CD4-positive, alpha-beta T cell (primary cell): ENCODE measurements around the gene BMF. TPM values are rescaled to one million over a fixed set of nuclear protein-coding genes. Genes with fewer than 3 reads are reported as not detected.
A peak's percentile ranks its signal among the peaks of the same experiment; 100 is the strongest.

Experiments
- ATAC-seq: fragments of 200-7000 bp; cut with Tn5 transposase; one replicate; pipeline ENCODE4 v1.10.0; 2022; ENCODE audit warnings: mild to moderate bottlenecking; ENCODE audit not compliant: poor library complexity
- CTCF ChIA-PET: fragments of 350-600 bp; sonication (Branson Sonifier 250); formaldehyde crosslinking; loops from one replicate; lab custom pipeline; 2021; ENCODE audit warnings: antibody characterized with exemption, inconsistent platforms; lab: Charles Lee
- POLR2A ChIA-PET: fragments of 350-600 bp; sonication (Branson Sonifier 250); formaldehyde crosslinking; loops from one replicate; lab custom pipeline; 2021; ENCODE audit warnings: antibody characterized with exemption, inconsistent platforms; lab: Charles Lee
- DNase-seq, 14 experiments: peaks; one replicate each; pipeline ENCODE4 v3.0.0-alpha.2; 2013 to 2020; ENCODE audit warnings: mixed read lengths in 2 of 14
- H3K27ac ChIP-seq, 2 donors: one replicate each; pipeline versions ENCODE4 v1.5.1 to v1.7.0; 2013; ENCODE audit warnings: low read length in 2 of 2, low read depth in 1 of 2, mild to moderate bottlenecking in 1 of 2
- H3K27me3 ChIP-seq, 2 experiments: 1 replicate in 1 of 2; 2 replicates in 1 of 2; pipeline versions ENCODE4 v1.6.1 to v1.7.0; 2013; ENCODE audit warnings: low read length in 2 of 2, control low read depth in 1 of 2, mild to moderate bottlenecking in 1 of 2, moderate library complexity in 1 of 2; ENCODE audit not compliant: insufficient read depth in 2 of 2, control insufficient read depth in 1 of 2
- H3K36me3 ChIP-seq: one replicate; pipeline ENCODE4 v1.6.1; 2013; ENCODE audit warnings: low read length, control low read depth; ENCODE audit not compliant: insufficient read depth
- H3K4me1 ChIP-seq: one replicate; pipeline ENCODE4 v1.6.1; 2013; ENCODE audit warnings: low read length, control low read depth; ENCODE audit not compliant: insufficient read depth
- H3K4me3 ChIP-seq: one replicate; pipeline ENCODE4 v1.5.1; 2013; ENCODE audit warnings: mild to moderate bottlenecking, low read length, moderate library complexity
- H3K9me3 ChIP-seq, 2 experiments: 1 replicate in 1 of 2; 2 replicates in 1 of 2; pipeline versions ENCODE4 v1.6.1 to v1.7.0; 2013; ENCODE audit warnings: low read length in 2 of 2, mild to moderate bottlenecking in 2 of 2, control low read depth in 1 of 2, moderate library complexity in 1 of 2; ENCODE audit not compliant: control insufficient read depth in 1 of 2, insufficient read depth in 1 of 2
- H3K27ac Mint-ChIP-seq: one replicate; pipeline ENCODE4 v1.8.0; 2020; ENCODE audit warnings: mixed read lengths
- H3K27me3 Mint-ChIP-seq: one replicate; pipeline ENCODE4 v1.8.0; 2021; ENCODE audit warnings: mixed read lengths
- H3K36me3 Mint-ChIP-seq: one replicate; pipeline ENCODE4 v1.8.0; 2021; ENCODE audit warnings: low read depth, mixed read lengths
- H3K4me1 Mint-ChIP-seq: one replicate; pipeline ENCODE4 v1.8.0; 2021; ENCODE audit warnings: low read depth, mixed read lengths
- H3K4me3 Mint-ChIP-seq: one replicate; pipeline ENCODE4 v1.8.0; 2020; ENCODE audit warnings: mild to moderate bottlenecking, mixed read lengths
- H3K9me3 Mint-ChIP-seq: one replicate; pipeline ENCODE4 v1.8.0; 2020; ENCODE audit warnings: mixed read lengths
- intact Hi-C, 2 experiments: fragments of 100-400 bp; cut with DNase I in 1 of 2; cut with micrococcal nuclease in 1 of 2; formaldehyde crosslinking; loops; one replicate each; pipeline versions ENCODE4 v1.15.1 to v1.9.0; 2023 to 2025; cut with DNase I, micrococcal nuclease
- total RNA-seq, 174 experiments: library from RNA in 2 of 174; stranded (reverse) in 2 of 174; gene quantifications; one replicate each; pipeline ENCODE4 v1.2.3 and lab custom pipeline; 2021 to 2026
- TF ChIP-seq, protein P1 (sequence below): fragments of 200-600 bp; IDR thresholded peaks from one replicate; pipeline ENCODE4 v1.8.0; 2022; ENCODE audit warnings: antibody characterized with exemption, mild to moderate bottlenecking

BMF gene
- total RNA-seq, 2 experiments from 2014 or later: 13.5 to 13.9 TPM

GRCh38 chr15:40100123-40100946 lies 8.3 kb downstream of the BMF start:
- Histone ChIP-seq H3K9me3 (no peaks in the 10 kb centered on the region), H3K4me1 (peaks cover 62% of the 10 kb centered on the region), H3K27me3 (no peaks in the 10 kb centered on the region), H3K36me3 (no peaks in the 10 kb centered on the region), H3K27ac (no peak overlapping the region), H3K4me3 (no peak overlapping the region)
- ATAC-seq (no peak), DNase-seq (no peak)
- Mint-ChIP-seq H3K36me3 (no peaks in the 10 kb centered on the region), H3K4me1 (peaks cover 63% of the 10 kb centered on the region), H3K4me3 (no peak overlapping the region), H3K27ac (no peak overlapping the region), H3K9me3 (no peaks in the 10 kb centered on the region), H3K27me3 (no peaks in the 10 kb centered on the region)
- TF ChIP-seq, protein P1, sequence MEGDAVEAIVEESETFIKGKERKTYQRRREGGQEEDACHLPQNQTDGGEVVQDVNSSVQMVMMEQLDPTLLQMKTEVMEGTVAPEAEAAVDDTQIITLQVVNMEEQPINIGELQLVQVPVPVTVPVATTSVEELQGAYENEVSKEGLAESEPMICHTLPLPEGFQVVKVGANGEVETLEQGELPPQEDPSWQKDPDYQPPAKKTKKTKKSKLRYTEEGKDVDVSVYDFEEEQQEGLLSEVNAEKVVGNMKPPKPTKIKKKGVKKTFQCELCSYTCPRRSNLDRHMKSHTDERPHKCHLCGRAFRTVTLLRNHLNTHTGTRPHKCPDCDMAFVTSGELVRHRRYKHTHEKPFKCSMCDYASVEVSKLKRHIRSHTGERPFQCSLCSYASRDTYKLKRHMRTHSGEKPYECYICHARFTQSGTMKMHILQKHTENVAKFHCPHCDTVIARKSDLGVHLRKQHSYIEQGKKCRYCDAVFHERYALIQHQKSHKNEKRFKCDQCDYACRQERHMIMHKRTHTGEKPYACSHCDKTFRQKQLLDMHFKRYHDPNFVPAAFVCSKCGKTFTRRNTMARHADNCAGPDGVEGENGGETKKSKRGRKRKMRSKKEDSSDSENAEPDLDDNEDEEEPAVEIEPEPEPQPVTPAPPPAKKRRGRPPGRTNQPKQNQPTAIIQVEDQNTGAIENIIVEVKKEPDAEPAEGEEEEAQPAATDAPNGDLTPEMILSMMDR: no peak
- ChIA-PET POLR2A (interaction anchor here (0.7 to 2.3 kb wide), 6 partner anchors 8 to 62 kb away, joined by 3 to 23 read pairs (median 3); partner anchors contain the start of genes BMF and SRP14), CTCF (interaction anchor here (0.6 to 1.4 kb wide), 2 partner anchors 14 to 174 kb away, joined by 3 to 4 read pairs; no protein-coding TSS in a partner anchor)
- intact Hi-C loops: no loop called here

DNA sequence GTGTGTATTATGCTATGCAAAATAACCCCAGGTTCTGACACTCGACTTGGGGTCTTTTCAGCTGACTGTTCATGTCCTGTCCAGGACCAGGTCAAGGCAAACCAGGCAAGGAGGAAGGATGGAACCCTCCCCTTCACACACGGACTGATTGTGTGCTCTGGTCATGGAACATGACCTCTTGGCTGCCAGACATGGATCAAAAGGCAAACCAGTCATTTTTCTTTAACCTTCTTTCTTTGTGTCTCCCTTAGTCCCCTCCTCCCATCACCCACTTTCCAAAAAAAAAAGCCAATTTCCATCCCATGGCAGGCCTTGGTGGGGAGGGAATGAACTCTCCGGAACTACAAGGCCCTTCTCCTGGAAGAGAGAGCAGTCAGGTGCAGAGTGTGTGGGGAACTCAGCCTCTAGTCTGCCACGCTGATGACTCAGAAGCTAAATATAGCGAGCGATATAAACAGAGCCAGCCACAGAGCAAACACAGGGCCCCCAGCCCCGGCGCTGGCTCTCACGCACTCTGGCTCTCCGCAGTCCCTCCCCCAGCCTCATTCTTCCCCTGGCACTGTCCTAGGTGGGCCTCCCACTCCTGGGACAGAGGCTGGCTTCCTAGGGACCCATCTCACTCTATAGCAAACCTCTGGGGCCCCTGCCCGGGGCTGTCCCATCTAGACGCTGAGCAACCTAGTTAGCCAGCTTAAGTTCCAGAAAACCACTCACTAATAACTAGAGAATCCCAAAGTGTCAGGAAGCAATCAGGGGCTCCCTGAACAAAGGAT lies 10.0 kb downstream of the BMF start:
- no peaks in the 10 kb centered on the region for H3K36me3 ChIP-seq
- H3K4me3 ChIP-seq: no peak overlapping the region

More for the DNA sequence above, 10.0 kb downstream of the BMF start:
- intact Hi-C loops: loop anchor here in 1 of 2 experiments (10.0 kb wide), 1 partner anchor 1354 kb away; no protein-coding TSS in a partner anchor
- Histone ChIP-seq H3K27me3 (no peaks in the 10 kb centered on the region), H3K9me3 (no peaks in the 10 kb centered on the region), H3K27ac (peak overlapping the region; percentile 51 to 59), H3K4me1 (peaks cover 48% of the 10 kb centered on the region)
- no peaks in the 10 kb centered on the region for H3K36me3 Mint-ChIP-seq
- peak overlapping the region; percentile 90 for H3K27ac Mint-ChIP-seq
- ATAC-seq (peak; percentile 97), DNase-seq (peak in 13 of 14 experiments; percentile 30 to 80 (median 58))
- TF ChIP-seq, protein P1: no peak
- H3K4me1 Mint-ChIP-seq: peaks cover 54% of the 10 kb centered on the region
- ChIA-PET CTCF (interaction anchor here (0.5 to 1.4 kb wide), 2 partner anchors 176 to 1847 kb away, joined by 3 to 4 read pairs; no protein-coding TSS in a partner anchor), POLR2A (interaction anchor here (0.5 to 2.3 kb wide), 12 partner anchors 10 to 485 kb away, joined by 3 to 23 read pairs (median 4); partner anchors contain the start of gene BMF)
- H3K4me3 Mint-ChIP-seq: peak overlapping the region; percentile 60
- no peaks in the 10 kb centered on the region for H3K27me3 Mint-ChIP-seq
- no peaks in the 10 kb centered on the region for H3K9me3 Mint-ChIP-seq
